Measurements from ENCODE around the gene IL4R.

Gene IL4R

DNA sequence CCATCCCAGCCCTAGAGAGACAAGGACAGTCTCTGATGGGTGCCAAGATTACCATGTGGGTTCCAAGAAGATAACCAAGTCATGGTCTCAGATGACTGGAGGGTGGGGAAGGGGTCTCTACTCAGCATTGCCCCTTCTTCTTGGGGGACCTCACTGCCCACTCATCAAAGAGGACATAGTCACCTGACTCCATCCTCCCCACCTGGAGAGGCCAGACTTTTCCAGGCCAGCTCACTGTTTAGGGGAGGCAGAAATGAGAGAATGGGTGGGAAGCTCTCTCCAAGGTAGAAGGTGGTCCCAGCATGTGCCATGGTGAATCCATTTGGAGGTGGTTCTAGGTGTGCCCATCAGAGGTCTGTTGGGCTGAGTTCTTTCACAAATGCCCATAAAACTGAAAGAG, 67.5 kb downstream of the IL4R start:
- no peak for DNase-seq (ENCODE audit: low read depth)
- TF ChIP-seq MYC (IDR thresholded peaks at IDR 0.05; ENCODE audit: low read depth, low read length) (no peak), POLR2A (IDR thresholded peaks at IDR 0.05; ENCODE audit: extremely low read depth, insufficient read length) (no peak)
- TF ChIP-seq, protein P1, sequence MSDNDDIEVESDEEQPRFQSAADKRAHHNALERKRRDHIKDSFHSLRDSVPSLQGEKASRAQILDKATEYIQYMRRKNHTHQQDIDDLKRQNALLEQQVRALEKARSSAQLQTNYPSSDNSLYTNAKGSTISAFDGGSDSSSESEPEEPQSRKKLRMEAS (IDR thresholded peaks at IDR 0.05; ENCODE audit: low read depth, low read length): no peak
- TF ChIP-seq, protein P2, sequence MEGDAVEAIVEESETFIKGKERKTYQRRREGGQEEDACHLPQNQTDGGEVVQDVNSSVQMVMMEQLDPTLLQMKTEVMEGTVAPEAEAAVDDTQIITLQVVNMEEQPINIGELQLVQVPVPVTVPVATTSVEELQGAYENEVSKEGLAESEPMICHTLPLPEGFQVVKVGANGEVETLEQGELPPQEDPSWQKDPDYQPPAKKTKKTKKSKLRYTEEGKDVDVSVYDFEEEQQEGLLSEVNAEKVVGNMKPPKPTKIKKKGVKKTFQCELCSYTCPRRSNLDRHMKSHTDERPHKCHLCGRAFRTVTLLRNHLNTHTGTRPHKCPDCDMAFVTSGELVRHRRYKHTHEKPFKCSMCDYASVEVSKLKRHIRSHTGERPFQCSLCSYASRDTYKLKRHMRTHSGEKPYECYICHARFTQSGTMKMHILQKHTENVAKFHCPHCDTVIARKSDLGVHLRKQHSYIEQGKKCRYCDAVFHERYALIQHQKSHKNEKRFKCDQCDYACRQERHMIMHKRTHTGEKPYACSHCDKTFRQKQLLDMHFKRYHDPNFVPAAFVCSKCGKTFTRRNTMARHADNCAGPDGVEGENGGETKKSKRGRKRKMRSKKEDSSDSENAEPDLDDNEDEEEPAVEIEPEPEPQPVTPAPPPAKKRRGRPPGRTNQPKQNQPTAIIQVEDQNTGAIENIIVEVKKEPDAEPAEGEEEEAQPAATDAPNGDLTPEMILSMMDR (IDR thresholded peaks at IDR 0.05; ENCODE audit: low read depth, low read length): no peak
- no peak overlapping the region for H3K4me3 ChIP-seq (ENCODE audit: low read depth, low read length)

DNA sequence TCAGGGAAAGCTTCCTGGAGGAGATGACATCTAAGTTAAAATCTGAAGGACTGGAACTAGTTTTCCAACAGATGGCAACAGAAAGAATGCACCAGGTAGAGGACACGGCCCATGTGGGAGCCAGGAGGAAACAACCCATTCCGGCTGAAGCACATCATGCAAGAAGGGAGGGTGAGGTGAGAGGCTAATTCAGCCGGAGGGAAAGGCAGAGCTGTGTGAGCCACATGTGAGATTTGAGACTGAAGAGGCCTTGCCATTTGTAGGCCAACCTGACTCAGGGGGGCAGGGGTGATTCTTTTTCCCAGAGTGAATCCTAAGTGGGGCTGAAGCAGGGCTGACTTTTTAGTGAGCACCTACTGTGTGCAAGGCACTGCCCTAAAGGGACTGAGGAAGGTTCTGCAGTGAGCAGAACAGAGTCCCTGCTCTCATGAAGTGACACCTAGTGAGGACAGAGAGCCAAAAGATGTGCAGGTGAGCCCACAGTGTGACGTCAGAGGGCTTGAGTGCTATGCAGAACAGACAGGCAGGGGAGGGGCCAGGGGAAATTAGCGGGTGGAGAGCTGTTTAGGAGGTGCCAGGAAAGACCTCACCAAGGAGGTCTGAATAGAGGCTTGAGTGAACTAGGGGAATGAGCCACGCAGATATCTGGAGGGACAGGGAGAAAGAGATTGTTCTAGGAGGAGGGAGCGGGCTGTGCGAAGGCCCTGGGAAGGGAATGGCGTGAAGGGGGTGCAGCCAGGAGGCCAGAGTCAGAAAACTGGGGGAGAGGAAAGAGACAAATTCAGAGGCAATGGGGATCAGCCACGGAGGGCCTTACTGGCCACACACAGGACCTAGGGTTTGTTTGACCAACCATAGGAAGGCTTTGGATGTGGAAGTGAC, 68.4 kb downstream of the IL4R start:
- H3K4me3 ChIP-seq (ENCODE audit: low read depth, low read length): no peak overlapping the region
- TF ChIP-seq, protein P1 (IDR thresholded peaks at IDR 0.05; ENCODE audit: low read depth, low read length): no peak
- TF ChIP-seq, protein P2 (IDR thresholded peaks at IDR 0.05; ENCODE audit: low read depth, low read length): no peak
- TF ChIP-seq MYC (IDR thresholded peaks at IDR 0.05; ENCODE audit: low read depth, low read length) (no peak), POLR2A (IDR thresholded peaks at IDR 0.05; ENCODE audit: extremely low read depth, insufficient read length) (no peak)
- DNase-seq (ENCODE audit: low read depth): no peak

DNA sequence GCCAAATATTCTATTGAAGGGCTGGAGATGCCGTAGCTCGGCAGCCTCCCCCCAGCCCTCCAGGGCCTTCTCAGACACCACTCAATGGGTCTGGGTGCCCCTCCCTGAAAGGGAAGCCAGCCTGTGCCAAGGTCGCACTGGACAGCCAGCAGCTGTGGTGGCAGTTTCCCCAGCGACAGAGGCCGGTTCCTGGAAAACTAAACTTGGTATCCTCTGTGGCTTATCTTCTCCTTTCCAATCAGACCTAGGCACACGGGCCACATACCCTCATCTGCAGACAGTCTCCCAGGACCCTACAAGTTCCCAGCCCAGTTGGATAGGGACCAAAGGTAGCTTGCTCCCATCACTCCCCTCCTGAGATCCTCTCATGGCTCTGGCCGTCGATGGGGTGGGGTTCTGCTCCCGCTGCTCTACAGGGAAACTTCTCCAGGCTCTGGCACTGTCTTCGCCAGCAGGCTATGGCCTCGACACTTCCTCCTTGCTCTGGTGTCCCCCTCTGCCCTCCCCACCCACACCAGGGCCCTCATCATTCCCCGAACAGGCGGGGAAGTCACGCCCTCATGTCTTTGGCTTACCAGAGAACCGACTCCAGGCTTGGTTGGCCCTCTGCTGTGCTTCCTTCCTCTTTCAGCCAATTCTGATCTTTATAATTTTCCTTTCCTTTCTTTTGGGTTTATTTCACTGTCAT, 69.9 kb downstream of the IL4R start:
- TF ChIP-seq MYC (IDR thresholded peaks at IDR 0.05; ENCODE audit: low read depth, low read length) (no peak), POLR2A (IDR thresholded peaks at IDR 0.05; ENCODE audit: extremely low read depth, insufficient read length) (no peak)
- TF ChIP-seq, protein P1 (IDR thresholded peaks at IDR 0.05; ENCODE audit: low read depth, low read length): no peak
- TF ChIP-seq, protein P2 (IDR thresholded peaks at IDR 0.05; ENCODE audit: low read depth, low read length): no peak
- H3K4me3 ChIP-seq (ENCODE audit: low read depth, low read length): no peak overlapping the region
- peak; percentile 64 for DNase-seq (ENCODE audit: low read depth)

DNA sequence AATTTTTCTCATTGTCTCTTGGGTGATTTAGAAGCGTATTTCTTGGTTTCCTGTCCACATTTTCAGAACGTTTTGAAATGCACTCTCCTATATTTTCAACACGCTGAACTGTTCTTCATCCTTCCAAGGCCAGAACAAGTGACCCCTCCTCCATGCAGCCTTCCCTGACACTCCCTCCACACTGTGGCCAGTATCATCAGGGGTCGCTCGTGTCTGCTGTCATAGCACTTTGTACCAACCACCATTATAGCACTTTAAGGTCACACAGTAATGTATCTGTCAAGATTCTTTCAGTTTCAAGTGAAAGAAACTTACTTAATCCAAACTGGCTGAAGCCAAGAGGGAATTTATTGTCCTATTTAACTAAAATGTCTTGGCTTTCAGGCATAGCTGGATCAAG, 70.7 kb downstream of the IL4R start:
- DNase-seq (ENCODE audit: low read depth): no peak
- H3K4me3 ChIP-seq (ENCODE audit: low read depth, low read length): no peak overlapping the region
- TF ChIP-seq MYC (IDR thresholded peaks at IDR 0.05; ENCODE audit: low read depth, low read length) (no peak), POLR2A (IDR thresholded peaks at IDR 0.05; ENCODE audit: extremely low read depth, insufficient read length) (no peak)
- TF ChIP-seq, protein P1 (IDR thresholded peaks at IDR 0.05; ENCODE audit: low read depth, low read length): no peak
- TF ChIP-seq, protein P2 (IDR thresholded peaks at IDR 0.05; ENCODE audit: low read depth, low read length): no peak

DNA sequence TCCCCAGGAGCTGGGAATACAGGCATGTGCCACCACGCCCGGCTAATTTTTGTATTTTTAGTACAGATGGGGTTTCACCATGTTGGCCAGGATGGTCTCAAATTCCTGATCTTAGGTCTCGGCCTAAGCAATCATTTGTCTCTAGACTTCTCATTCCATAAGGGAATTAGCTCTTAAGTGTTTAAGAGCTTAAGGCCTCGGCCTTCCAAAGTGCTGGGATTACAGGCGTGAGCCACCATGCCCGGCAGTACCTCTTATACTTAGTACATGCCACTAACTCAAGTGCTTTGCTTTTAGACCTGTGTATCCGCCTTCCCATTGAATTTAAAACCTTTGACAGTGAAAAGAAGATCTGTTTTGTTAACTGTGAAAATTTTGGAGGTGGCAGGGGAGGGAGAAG, 71.6 kb downstream of the IL4R start:
- no peak overlapping the region for H3K4me3 ChIP-seq (ENCODE audit: low read depth, low read length)
- DNase-seq (ENCODE audit: low read depth): no peak
- TF ChIP-seq MYC (IDR thresholded peaks at IDR 0.05; ENCODE audit: low read depth, low read length): no peak
- TF ChIP-seq, protein P2 (IDR thresholded peaks at IDR 0.05; ENCODE audit: low read depth, low read length): no peak
- TF ChIP-seq, protein P1 (IDR thresholded peaks at IDR 0.05; ENCODE audit: low read depth, low read length): no peak
- no peak for TF ChIP-seq POLR2A (IDR thresholded peaks at IDR 0.05; ENCODE audit: extremely low read depth, insufficient read length)
